HCT116 (cell line): ENCODE data around the gene SOAT2. TPM values are rescaled to one million over a fixed set of nuclear protein-coding genes. Genes with fewer than 3 reads are reported as not detected.

Experiments
- ATAC-seq: fragments of 200-7000 bp; cut with Tn5 transposase; 2 replicates; pipeline ENCODE4 v1.9.1; 2020; ENCODE audit warnings: mild to moderate bottlenecking, moderate library complexity
- BruUV-seq: library from RNA; stranded (reverse); fragments of 400-500 nt; replicated peaks from 2 replicates; lab custom pipeline; 2021; lab: Mats Ljungman, UMichigan
- CTCF ChIA-PET: fragments of 300-600 bp; sonication (Branson Sonifier 250); formaldehyde crosslinking; loops from one replicate; lab custom pipeline; 2021; ENCODE audit warnings: antibody characterized with exemption; lab: Charles Lee
- POLR2A ChIA-PET: fragments of 300-600, 350-600 bp; sonication (Branson Sonifier 250); formaldehyde crosslinking; loops from one replicate; lab custom pipeline; 2021; ENCODE audit warnings: antibody characterized with exemption; lab: Charles Lee
- RAD21 ChIA-PET, 2 experiments: fragments of 300-600 bp; sonication (Branson Sonifier 250); formaldehyde crosslinking; loops; one replicate each; lab custom pipeline; 2023; ENCODE audit warnings: low total read pairs in 2 of 2; ENCODE audit not compliant: uncharacterized antibody in 2 of 2, unreplicated experiment in 2 of 2, low non-redundant PET in 1 of 2; lab: Charles Lee
- DNase-seq: peaks from one replicate; pipeline ENCODE4 v3.0.0-alpha.2; 2010; ENCODE audit warnings: low read depth, low spot score
- H2AFZ ChIP-seq: fragments of 200-600 bp; shearing (Covaris generic), sonication (generic); 2 replicates; pipeline ENCODE4 v1.6.1; 2017; ENCODE audit warnings: low read depth, mixed run types, mixed read lengths, antibody characterized with exemption, low read length; ENCODE audit not compliant: poor library complexity, severe bottlenecking
- H3K27ac ChIP-seq: 2 replicates; pipeline ENCODE4 v1.5.1; 2012; ENCODE audit warnings: low read depth, low read length
- H3K27me3 ChIP-seq: fragments of 200-600 bp; sonication (generic); 2 replicates; pipeline ENCODE4 v1.6.1; 2016; ENCODE audit warnings: mixed run types, low read length, mixed read lengths; ENCODE audit not compliant: insufficient read depth
- H3K36me3 ChIP-seq, 2 experiments: fragments of 200-500 bp in 1 of 2; fragments of 200-600 bp in 1 of 2; sonication (Bioruptor generic) in 1 of 2; sonication (generic) in 1 of 2; 2 replicates each; pipeline versions ENCODE4 v1.5.1 to v1.6.1; 2014 to 2016; ENCODE audit warnings: low read length in 2 of 2, inconsistent platforms in 1 of 2, mixed read lengths in 1 of 2, mixed run types in 1 of 2; ENCODE audit not compliant: insufficient read depth in 2 of 2, control insufficient read depth in 1 of 2
- H3K4me1 ChIP-seq, 2 experiments: fragments of 200-600 bp in 1 of 2; sonication (generic) in 1 of 2; 2 replicates each; pipeline versions ENCODE4 v1.5.1 to v1.6.1; 2012 to 2017; ENCODE audit warnings: low read length in 2 of 2, inconsistent platforms in 1 of 2, mild to moderate bottlenecking in 1 of 2, mixed read lengths in 1 of 2, mixed run types in 1 of 2, moderate library complexity in 1 of 2; ENCODE audit not compliant: insufficient read depth in 2 of 2, control insufficient read depth in 1 of 2
- H3K4me2 ChIP-seq: fragments of 200-600 bp; sonication (generic); 2 replicates; pipeline ENCODE4 v1.6.1; 2017; ENCODE audit warnings: mixed run types, low read length, mixed read lengths
- H3K4me3 ChIP-seq, 2 experiments: fragments of 200-600 bp in 1 of 2; sonication (generic) in 1 of 2; replicated peaks in 1 of 2; 2 replicates each; pipeline ENCODE4 v1.5.1; 2011 to 2016; ENCODE audit warnings: low read length in 2 of 2, control low read depth in 1 of 2, low read depth in 1 of 2, mild to moderate bottlenecking in 1 of 2, mixed read lengths in 1 of 2, mixed run types in 1 of 2
- H3K79me2 ChIP-seq: fragments of 200-600 bp; sonication (generic); 2 replicates; pipeline ENCODE4 v1.6.1; 2017; ENCODE audit warnings: mild to moderate bottlenecking, mixed run types, low read length, moderate library complexity, mixed read lengths; ENCODE audit not compliant: insufficient read depth
- H3K9ac ChIP-seq: fragments of 200-600 bp; sonication (generic); 2 replicates; pipeline ENCODE4 v1.6.1; 2016; ENCODE audit warnings: low read length, mixed read lengths
- H3K9me2 ChIP-seq: fragments of 200-600 bp; sonication (generic), shearing (Covaris generic); 2 replicates; pipeline ENCODE4 v1.6.1; 2017; ENCODE audit warnings: mixed run types, mild to moderate bottlenecking, moderate library complexity; ENCODE audit not compliant: insufficient read depth
- H3K9me3 ChIP-seq, 2 experiments: fragments of 200-500 bp in 1 of 2; fragments of 200-600 bp in 1 of 2; sonication (Bioruptor generic) in 1 of 2; sonication (generic) in 1 of 2; 2 replicates each; pipeline ENCODE4 v1.6.1; 2014 to 2017; ENCODE audit warnings: low read length in 2 of 2, mixed read lengths in 2 of 2, inconsistent platforms in 1 of 2, low read depth in 1 of 2, mild to moderate bottlenecking in 1 of 2, mixed run types in 1 of 2, moderate library complexity in 1 of 2; ENCODE audit not compliant: control insufficient read depth in 1 of 2, insufficient read depth in 1 of 2
- H4K20me1 ChIP-seq: fragments of 200-600 bp; sonication (generic), shearing (Covaris generic); 2 replicates; pipeline ENCODE4 v1.6.1; 2017; ENCODE audit warnings: mixed run types, mild to moderate bottlenecking, moderate library complexity; ENCODE audit not compliant: insufficient read depth
- CBX3 ChIP-seq: IDR thresholded peaks from 2 replicates; pipeline ENCODE4 v1.6.1; 2012; ENCODE audit warnings: low read depth
- CEBPB ChIP-seq: IDR thresholded peaks from 2 replicates; pipeline ENCODE4 v1.6.1; 2012; ENCODE audit warnings: low read depth
- SIN3A ChIP-seq: IDR thresholded peaks from 2 replicates; pipeline ENCODE4 v1.6.1; 2012; ENCODE audit warnings: low read depth
- SP1 ChIP-seq: IDR thresholded peaks from 2 replicates; pipeline ENCODE4 v1.6.1; 2012; ENCODE audit warnings: low read depth
- SRF ChIP-seq: IDR thresholded peaks from 2 replicates; pipeline ENCODE4 v1.6.1; 2012; ENCODE audit warnings: low read depth
- TCF7L2 ChIP-seq: IDR thresholded peaks from 2 replicates; pipeline ENCODE4 v1.7.0; 2011; ENCODE audit warnings: borderline replicate concordance, inconsistent platforms; ENCODE audit not compliant: insufficient read depth, insufficient read length; ENCODE audit errors: extremely low read depth
- ZNF274 ChIP-seq: fragments of 200-500 bp; sonication (Bioruptor generic); IDR thresholded peaks from 2 replicates; pipeline ENCODE4 v1.6.1; 2014; ENCODE audit warnings: mild to moderate bottlenecking, low read depth, low read length, inconsistent platforms
- intact Hi-C: fragments of 100-400 bp; cut with micrococcal nuclease; formaldehyde crosslinking; loops from 2 replicates; pipeline ENCODE4 v1.10.0; 2022
- total RNA-seq: library from RNA; stranded (reverse); gene quantifications from one replicate; pipeline ENCODE4 v1.2.1, GENCODE V29; 2021; ENCODE audit not compliant: unreplicated experiment
- TF ChIP-seq, protein P1 (sequence below): IDR thresholded peaks from 2 replicates; pipeline ENCODE4 v1.6.1; 2012
- TF ChIP-seq, protein P2 (sequence below): IDR thresholded peaks from 2 replicates; pipeline ENCODE4 v1.6.1; 2012; ENCODE audit warnings: low read depth
- TF ChIP-seq, protein P3 (sequence below): IDR thresholded peaks from 2 replicates; pipeline ENCODE4 v1.6.1; 2011; ENCODE audit warnings: mild to moderate bottlenecking, low read length, moderate library complexity; ENCODE audit not compliant: insufficient replicate concordance; ENCODE audit errors: extremely low read depth
- TF ChIP-seq, protein P4 (sequence below), 3 experiments: fragments of 200-600 bp in 1 of 3; sonication (generic) in 1 of 3; IDR thresholded peaks in 2 of 3; conservative IDR thresholded peaks in 1 of 3; 2 replicates each; pipeline ENCODE4 v1.5.1; 2012 to 2017; ENCODE audit warnings: low read depth in 2 of 3, low read length in 2 of 3, antibody characterized with exemption in 1 of 3, borderline replicate concordance in 1 of 3, control low read depth in 1 of 3, mild to moderate bottlenecking in 1 of 3, mixed read lengths in 1 of 3, mixed run types in 1 of 3, moderate library complexity in 1 of 3; ENCODE audit not compliant: insufficient read depth in 1 of 3

Gene SOAT2
- total RNA-seq, 1 experiment from 2014 or later, result 0.17 TPM

DNA sequence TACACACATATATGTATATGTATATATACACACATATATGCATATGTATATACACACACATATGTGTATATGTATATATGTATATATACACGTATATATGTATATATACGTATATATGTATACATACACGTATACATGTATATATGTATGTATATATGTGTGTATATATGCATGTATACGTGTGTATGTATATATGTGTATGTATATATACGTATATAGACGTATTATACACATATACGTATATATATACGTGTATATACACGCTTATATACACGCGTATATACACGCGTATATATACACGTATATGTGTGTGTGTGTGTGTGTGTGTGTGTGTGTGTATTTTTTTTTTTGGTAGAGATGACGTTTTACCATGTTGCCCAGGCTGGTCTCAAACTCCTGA lies 44.4 kb downstream of the SOAT2 start:
- H3K79me2 ChIP-seq, result no peaks in the 10 kb centered on the region
- H3K36me3 ChIP-seq, result no peaks in the 10 kb centered on the region
- H3K27me3 ChIP-seq, result no peaks in the 10 kb centered on the region
- BruUV-seq, result no TSS peak
- intact Hi-C loops, result no loop called here
- no peak overlapping the region for H2AFZ ChIP-seq
- ChIA-PET RAD21 (no interaction called here), POLR2A (interaction anchor here (0.9 kb wide), 1 partner anchor 69 kb away, joined by 3 read pairs; the partner anchor contains the start of gene SPRYD3), CTCF (no interaction called here)
- no peaks in the 10 kb centered on the region for H3K4me1 ChIP-seq
- H3K27ac ChIP-seq, result no peak overlapping the region
- no peak overlapping the region for H3K4me2 ChIP-seq
- no peaks in the 10 kb centered on the region for H4K20me1 ChIP-seq
- ATAC-seq (no peak), DNase-seq (no peak)
- H3K9ac ChIP-seq, result no peak overlapping the region
- H3K9me3 ChIP-seq, result no peaks in the 10 kb centered on the region
- no peak overlapping the region for H3K4me3 ChIP-seq
- TF ChIP-seq, protein P1, sequence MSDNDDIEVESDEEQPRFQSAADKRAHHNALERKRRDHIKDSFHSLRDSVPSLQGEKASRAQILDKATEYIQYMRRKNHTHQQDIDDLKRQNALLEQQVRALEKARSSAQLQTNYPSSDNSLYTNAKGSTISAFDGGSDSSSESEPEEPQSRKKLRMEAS, result no peak
- H3K9me2 ChIP-seq, result no peaks in the 10 kb centered on the region

DNA sequence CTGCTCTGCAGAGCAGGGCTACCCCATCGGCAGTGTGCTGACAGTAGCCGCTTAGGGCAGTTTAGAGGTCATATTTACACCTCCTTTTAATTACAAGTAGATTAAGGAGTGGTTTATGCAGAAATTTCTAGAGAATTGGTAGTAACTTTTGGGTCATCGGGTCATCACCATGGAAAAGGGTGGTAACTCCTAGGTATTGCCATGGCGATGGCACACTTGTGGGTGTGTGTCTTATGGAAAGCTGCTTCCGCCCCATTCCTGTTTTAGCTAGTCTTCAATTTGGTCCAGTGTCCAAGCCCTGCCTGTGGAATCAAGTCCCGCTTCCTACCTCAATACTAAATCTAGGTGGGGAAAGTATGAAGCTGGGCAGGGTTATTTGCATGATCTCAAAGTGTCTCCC lies 47.8 kb downstream of the SOAT2 start:
- Histone ChIP-seq H3K9me3 (no peaks in the 10 kb centered on the region), H3K27ac (no peak overlapping the region), H4K20me1 (no peaks in the 10 kb centered on the region), H3K9me2 (no peaks in the 10 kb centered on the region), H3K4me2 (no peak overlapping the region), H3K4me3 (no peak overlapping the region), H2AFZ (no peak overlapping the region), H3K27me3 (no peaks in the 10 kb centered on the region), H3K9ac (no peak overlapping the region), H3K79me2 (no peaks in the 10 kb centered on the region), H3K4me1 (no peaks in the 10 kb centered on the region), H3K36me3 (no peaks in the 10 kb centered on the region)
- ChIA-PET RAD21 (no interaction called here), POLR2A (no interaction called here), CTCF (no interaction called here)
- no TSS peak for BruUV-seq
- ATAC-seq, result no peak
- no peak for DNase-seq
- intact Hi-C loops, result no loop called here
- TF ChIP-seq TCF7L2 (no peak), SRF (no peak), CBX3 (no peak), SIN3A (no peak), SP1 (no peak), CEBPB (no peak), ZNF274 (no peak)
- TF ChIP-seq, protein P1, result no peak
- TF ChIP-seq, protein P2, sequence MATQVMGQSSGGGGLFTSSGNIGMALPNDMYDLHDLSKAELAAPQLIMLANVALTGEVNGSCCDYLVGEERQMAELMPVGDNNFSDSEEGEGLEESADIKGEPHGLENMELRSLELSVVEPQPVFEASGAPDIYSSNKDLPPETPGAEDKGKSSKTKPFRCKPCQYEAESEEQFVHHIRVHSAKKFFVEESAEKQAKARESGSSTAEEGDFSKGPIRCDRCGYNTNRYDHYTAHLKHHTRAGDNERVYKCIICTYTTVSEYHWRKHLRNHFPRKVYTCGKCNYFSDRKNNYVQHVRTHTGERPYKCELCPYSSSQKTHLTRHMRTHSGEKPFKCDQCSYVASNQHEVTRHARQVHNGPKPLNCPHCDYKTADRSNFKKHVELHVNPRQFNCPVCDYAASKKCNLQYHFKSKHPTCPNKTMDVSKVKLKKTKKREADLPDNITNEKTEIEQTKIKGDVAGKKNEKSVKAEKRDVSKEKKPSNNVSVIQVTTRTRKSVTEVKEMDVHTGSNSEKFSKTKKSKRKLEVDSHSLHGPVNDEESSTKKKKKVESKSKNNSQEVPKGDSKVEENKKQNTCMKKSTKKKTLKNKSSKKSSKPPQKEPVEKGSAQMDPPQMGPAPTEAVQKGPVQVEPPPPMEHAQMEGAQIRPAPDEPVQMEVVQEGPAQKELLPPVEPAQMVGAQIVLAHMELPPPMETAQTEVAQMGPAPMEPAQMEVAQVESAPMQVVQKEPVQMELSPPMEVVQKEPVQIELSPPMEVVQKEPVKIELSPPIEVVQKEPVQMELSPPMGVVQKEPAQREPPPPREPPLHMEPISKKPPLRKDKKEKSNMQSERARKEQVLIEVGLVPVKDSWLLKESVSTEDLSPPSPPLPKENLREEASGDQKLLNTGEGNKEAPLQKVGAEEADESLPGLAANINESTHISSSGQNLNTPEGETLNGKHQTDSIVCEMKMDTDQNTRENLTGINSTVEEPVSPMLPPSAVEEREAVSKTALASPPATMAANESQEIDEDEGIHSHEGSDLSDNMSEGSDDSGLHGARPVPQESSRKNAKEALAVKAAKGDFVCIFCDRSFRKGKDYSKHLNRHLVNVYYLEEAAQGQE, result no peak
- TF ChIP-seq, protein P3, sequence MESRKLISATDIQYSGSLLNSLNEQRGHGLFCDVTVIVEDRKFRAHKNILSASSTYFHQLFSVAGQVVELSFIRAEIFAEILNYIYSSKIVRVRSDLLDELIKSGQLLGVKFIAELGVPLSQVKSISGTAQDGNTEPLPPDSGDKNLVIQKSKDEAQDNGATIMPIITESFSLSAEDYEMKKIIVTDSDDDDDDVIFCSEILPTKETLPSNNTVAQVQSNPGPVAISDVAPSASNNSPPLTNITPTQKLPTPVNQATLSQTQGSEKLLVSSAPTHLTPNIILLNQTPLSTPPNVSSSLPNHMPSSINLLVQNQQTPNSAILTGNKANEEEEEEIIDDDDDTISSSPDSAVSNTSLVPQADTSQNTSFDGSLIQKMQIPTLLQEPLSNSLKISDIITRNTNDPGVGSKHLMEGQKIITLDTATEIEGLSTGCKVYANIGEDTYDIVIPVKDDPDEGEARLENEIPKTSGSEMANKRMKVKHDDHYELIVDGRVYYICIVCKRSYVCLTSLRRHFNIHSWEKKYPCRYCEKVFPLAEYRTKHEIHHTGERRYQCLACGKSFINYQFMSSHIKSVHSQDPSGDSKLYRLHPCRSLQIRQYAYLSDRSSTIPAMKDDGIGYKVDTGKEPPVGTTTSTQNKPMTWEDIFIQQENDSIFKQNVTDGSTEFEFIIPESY, result no peak
- TF ChIP-seq, protein P4, sequence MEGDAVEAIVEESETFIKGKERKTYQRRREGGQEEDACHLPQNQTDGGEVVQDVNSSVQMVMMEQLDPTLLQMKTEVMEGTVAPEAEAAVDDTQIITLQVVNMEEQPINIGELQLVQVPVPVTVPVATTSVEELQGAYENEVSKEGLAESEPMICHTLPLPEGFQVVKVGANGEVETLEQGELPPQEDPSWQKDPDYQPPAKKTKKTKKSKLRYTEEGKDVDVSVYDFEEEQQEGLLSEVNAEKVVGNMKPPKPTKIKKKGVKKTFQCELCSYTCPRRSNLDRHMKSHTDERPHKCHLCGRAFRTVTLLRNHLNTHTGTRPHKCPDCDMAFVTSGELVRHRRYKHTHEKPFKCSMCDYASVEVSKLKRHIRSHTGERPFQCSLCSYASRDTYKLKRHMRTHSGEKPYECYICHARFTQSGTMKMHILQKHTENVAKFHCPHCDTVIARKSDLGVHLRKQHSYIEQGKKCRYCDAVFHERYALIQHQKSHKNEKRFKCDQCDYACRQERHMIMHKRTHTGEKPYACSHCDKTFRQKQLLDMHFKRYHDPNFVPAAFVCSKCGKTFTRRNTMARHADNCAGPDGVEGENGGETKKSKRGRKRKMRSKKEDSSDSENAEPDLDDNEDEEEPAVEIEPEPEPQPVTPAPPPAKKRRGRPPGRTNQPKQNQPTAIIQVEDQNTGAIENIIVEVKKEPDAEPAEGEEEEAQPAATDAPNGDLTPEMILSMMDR (IDR thresholded peaks at IDR 0.05 in 2 of 3, conservative IDR thresholded peaks at IDR 0.05 in 1 of 3; ENCODE audit: borderline replicate concordance in 1 of 3, insufficient read depth in 1 of 3, low read depth in 2 of 3, low read length in 2 of 3), result no peak
